CD4-positive, alpha-beta T cell treated with Interleukin-17A for 1 hour (primary cell): ENCODE measurements around the gene CAPN5.

ENCODE experiments used
- DNase-seq: peaks from one replicate; pipeline ENCODE4 v3.0.0-alpha.2; 2020

CAPN5 gene

GRCh38 chr11:77138106-77138649 is 71.4 kb downstream of the CAPN5 start:
- no peak for DNase-seq

- DNase-seq = no peak
Observed at GRCh38 chr11:77139201-77139600, 72.4 kb downstream of the CAPN5 start.

- no peak for DNase-seq
Observed at GRCh38 chr11:77140231-77140851, 73.6 kb downstream of the CAPN5 start.

- DNase-seq = no peak
Observed at GRCh38 chr11:77141034-77141433, 74.3 kb downstream of the CAPN5 start.

GRCh38 chr11:77141475-77141874 is 74.7 kb downstream of the CAPN5 start:
- no peak for DNase-seq

- peak; percentile 29 for DNase-seq
Observed at GRCh38 chr11:77142091-77142975, 75.6 kb downstream of the CAPN5 start.

- DNase-seq = no peak
Observed at GRCh38 chr11:77143405-77144020, 76.7 kb downstream of the CAPN5 start.

- no peak for DNase-seq
Observed at GRCh38 chr11:77144196-77144856, 77.6 kb downstream of the CAPN5 start.

GRCh38 chr11:77144857-77145428 is 78.2 kb downstream of the CAPN5 start:
- DNase-seq = no peak

GRCh38 chr11:77146261-77147035 is 79.7 kb downstream of the CAPN5 start:
- DNase-seq = no peak

- no peak for DNase-seq
Observed at GRCh38 chr11:77147036-77147315, 80.2 kb downstream of the CAPN5 start.

GRCh38 chr11:77147668-77148321 is 81.0 kb downstream of the CAPN5 start:
- peak; percentile 46 for DNase-seq

GRCh38 chr11:77148963-77149715 is 82.4 kb downstream of the CAPN5 start:
- DNase-seq = no peak

- no peak for DNase-seq
Observed at GRCh38 chr11:77149716-77150392, 83.1 kb downstream of the CAPN5 start.

GRCh38 chr11:77150836-77151235 is 84.1 kb downstream of the CAPN5 start:
- no peak for DNase-seq

- peak; percentile 47 for DNase-seq
Observed at GRCh38 chr11:77151804-77152509, 85.2 kb downstream of the CAPN5 start.

- no peak for DNase-seq
Observed at GRCh38 chr11:77152846-77153245, 86.1 kb downstream of the CAPN5 start.

- no peak for DNase-seq
Observed at GRCh38 chr11:77153276-77154185, 86.8 kb downstream of the CAPN5 start.
